ENCODE measurements around the gene C3orf22. TPM values are rescaled to one million over a fixed set of nuclear protein-coding genes. Genes with fewer than 3 reads are reported as not detected.
A peak's percentile ranks its signal among the peaks of the same experiment; 100 is the strongest.

The C3orf22 gene
- total RNA-seq, 2 donors from 2014 or later, result not detected

DNA sequence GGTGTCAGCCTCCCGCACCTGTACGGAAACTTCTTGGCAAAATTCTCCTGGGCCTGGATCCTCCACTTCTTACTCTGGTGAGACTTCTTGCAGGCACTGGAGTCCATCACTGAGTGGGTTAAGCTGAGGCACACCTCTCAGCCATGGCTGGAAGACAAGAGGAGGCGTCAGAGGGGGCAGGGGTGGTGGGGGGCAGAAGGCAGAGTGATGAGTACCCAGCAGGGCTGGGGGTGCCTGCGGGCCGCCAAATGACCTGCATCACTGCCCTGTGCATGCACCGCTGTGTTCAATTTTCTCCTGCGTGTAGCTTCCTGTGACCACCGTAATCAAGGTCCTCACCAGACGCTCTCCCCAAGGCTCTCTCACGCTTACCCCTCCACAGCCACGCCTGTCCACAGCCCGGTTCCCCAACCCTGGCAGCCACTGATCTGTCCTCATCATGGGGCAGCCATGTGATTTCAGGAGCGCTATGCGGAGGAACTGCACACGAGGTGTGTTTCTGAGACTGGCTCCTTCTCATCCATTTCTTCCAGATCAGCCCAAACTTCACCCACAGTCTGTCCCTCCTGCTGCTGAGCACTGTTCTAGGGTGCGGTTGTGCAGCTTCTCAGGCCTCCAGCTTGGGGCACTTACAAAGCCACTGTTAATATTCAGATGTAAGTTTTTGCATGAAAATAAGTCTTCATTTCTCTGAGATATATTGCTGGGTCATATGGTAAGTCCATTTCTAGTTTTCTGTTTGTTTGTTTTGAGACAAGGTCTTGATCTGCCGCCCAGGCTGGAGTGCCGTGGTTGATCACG lies 5.2 kb downstream of the C3orf22 start:
- Histone ChIP-seq H3K27ac (no peak overlapping the region), H3K27me3 (no peaks in the 10 kb centered on the region), H3K9me3 (no peaks in the 10 kb centered on the region), H3K36me3 (replicated peaks in 1 of 2; ENCODE audit: insufficient read depth in 1 of 2, low read depth in 2 of 2) (no peaks in the 10 kb centered on the region), H3K4me1 (no peaks in the 10 kb centered on the region), H3K4me3 (no peak overlapping the region)
- ATAC-seq (no peak), DNase-seq (peak in 1 of 4 donors; percentile 1)
- intact Hi-C loops (cut with DNase I), result no loop called here
- WGBS, 2 donors, result 73 to 74% methylated on average over 16 to 19 of the region's 19 CpGs
- TF ChIP-seq POLR2A (IDR thresholded peaks at IDR 0.05), result no peak
- no peak for TF ChIP-seq CTCF (IDR thresholded peaks at IDR 0.05)

- Histone ChIP-seq H3K9me3 (no peaks in the 10 kb centered on the region), H3K27me3 (no peaks in the 10 kb centered on the region), H3K36me3 (replicated peaks in 1 of 2; ENCODE audit: insufficient read depth in 1 of 2, low read depth in 2 of 2) (no peaks in the 10 kb centered on the region), H3K4me3 (no peak overlapping the region), H3K4me1 (no peaks in the 10 kb centered on the region), H3K27ac (no peak overlapping the region)
- intact Hi-C loops (cut with DNase I), result no loop called here
- DNase-seq (no peak), ATAC-seq (no peak)
- TF ChIP-seq CTCF (IDR thresholded peaks at IDR 0.05), result no peak
- TF ChIP-seq POLR2A (IDR thresholded peaks at IDR 0.05), result no peak
- 73 to 77% methylated on average over 3 to 14 of the region's 14 CpGs for WGBS, 2 donors
These were observed 5.9 kb downstream of the C3orf22 start for GRCh38 chr3:126552688-126553283.

- 40 to 62% methylated on average over 1 to 16 of the region's 17 CpGs for WGBS, 2 donors
- intact Hi-C loops (cut with DNase I), result no loop called here
These were observed 6.7 kb downstream of the C3orf22 start for GRCh38 chr3:126551839-126552687.

More at GRCh38 chr3:126551839-126552687, 6.7 kb downstream of the C3orf22 start:
- no peaks in the 10 kb centered on the region for H3K9me3 ChIP-seq
- no peaks in the 10 kb centered on the region for H3K36me3 ChIP-seq (replicated peaks in 1 of 2; ENCODE audit: insufficient read depth in 1 of 2, low read depth in 2 of 2)
- TF ChIP-seq POLR2A (IDR thresholded peaks at IDR 0.05) (no peak), CTCF (IDR thresholded peaks at IDR 0.05) (no peak)
- no peak overlapping the region for H3K4me3 ChIP-seq
- DNase-seq, result peak in 1 of 4 donors; percentile 0
- no peak overlapping the region for H3K27ac ChIP-seq
- ATAC-seq, result no peak
- H3K4me1 ChIP-seq, result no peaks in the 10 kb centered on the region
- no peaks in the 10 kb centered on the region for H3K27me3 ChIP-seq
